Cerebellar cortex (tissue), 1 donor: ENCODE measurements around the gene C1QTNF2.

Source experiments
- DNase-seq: peaks from one replicate; pipeline ENCODE4 v3.0.0-alpha.2; 2015; ENCODE audit warnings: low spot score

Gene C1QTNF2, protein sequence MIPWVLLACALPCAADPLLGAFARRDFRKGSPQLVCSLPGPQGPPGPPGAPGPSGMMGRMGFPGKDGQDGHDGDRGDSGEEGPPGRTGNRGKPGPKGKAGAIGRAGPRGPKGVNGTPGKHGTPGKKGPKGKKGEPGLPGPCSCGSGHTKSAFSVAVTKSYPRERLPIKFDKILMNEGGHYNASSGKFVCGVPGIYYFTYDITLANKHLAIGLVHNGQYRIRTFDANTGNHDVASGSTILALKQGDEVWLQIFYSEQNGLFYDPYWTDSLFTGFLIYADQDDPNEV

GRCh38 chr5:160369990-160370712 is at the start of gene C1QTNF2:
TSS of gene C1QTNF2 (minus strand) at chr5:160370626. CDS start at chr5:160355011, 15,615 bp downstream.
- DNase-seq = peak; percentile 55

DNA sequence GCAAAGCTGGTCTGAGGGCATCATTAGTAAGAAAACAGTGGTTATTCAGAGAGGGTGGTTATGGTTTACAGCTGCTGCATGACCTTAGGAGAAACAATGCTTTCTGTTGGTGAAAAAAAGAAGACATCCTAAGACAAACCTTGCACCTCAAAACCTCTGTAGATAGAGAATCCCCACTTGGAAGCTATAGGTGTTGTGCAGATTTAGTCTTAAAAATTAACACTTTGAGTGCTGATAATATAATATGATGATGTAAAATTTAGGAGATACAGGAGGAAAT is 49.8 kb upstream of the C1QTNF2 start:
- no peak for DNase-seq

- no peak for DNase-seq
Observed at GRCh38 chr5:160419458-160420330, 49.3 kb upstream of the C1QTNF2 start.

GRCh38 chr5:160418561-160419457 is 48.4 kb upstream of the C1QTNF2 start, which contains the start of gene SLU7:
TSS of gene SLU7 (minus strand) at chr5:160419081. CDS start at chr5:160415294, 3,787 bp downstream.
- DNase-seq = peak; percentile 93

- DNase-seq = peak; percentile 95
Observed at GRCh38 chr5:160399402-160400353, 29.3 kb upstream of the C1QTNF2 start, which contains the start of gene FAM200C. TSS of gene FAM200C (minus strand) at chr5:160400054. CDS start at chr5:160395490, 4,564 bp downstream.

DNA sequence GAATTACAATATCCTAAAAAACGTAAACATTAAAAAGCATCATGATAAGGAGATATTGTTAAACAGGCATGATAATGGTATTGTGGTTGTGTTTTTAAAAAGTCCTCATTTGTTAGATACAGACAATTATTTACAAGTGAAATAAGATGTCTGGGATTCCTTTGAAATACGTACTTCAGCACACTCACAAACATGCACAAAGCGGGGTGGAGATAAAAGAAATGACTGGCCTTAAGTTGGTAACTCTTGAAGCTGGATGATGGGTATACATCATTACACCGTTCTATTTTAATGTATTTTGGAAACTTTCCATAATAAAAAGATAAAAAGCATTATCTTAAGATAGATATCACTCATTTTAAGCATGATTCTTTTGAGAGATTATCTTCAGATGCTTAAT is 28.4 kb upstream of the C1QTNF2 start:
- DNase-seq = peak; percentile 9

DNA sequence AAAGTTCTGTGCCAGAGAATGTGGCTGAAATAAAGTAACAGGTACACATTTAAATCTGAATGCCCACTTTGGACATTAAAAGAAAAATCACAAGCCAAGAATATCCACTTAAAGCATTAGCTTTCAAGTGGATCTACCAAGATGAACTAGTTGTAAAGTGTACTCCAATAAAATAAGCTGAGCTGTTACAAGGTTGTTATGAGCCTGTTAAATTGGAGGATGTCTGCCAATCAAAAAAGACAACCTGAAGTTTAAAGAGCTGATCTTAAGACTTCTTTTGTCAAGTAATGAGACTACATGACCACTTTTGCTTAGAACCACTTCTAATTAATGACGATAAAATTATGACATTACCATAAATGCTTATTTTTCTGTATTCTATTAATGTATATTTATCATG is 27.1 kb upstream of the C1QTNF2 start:
- no peak for DNase-seq

DNA sequence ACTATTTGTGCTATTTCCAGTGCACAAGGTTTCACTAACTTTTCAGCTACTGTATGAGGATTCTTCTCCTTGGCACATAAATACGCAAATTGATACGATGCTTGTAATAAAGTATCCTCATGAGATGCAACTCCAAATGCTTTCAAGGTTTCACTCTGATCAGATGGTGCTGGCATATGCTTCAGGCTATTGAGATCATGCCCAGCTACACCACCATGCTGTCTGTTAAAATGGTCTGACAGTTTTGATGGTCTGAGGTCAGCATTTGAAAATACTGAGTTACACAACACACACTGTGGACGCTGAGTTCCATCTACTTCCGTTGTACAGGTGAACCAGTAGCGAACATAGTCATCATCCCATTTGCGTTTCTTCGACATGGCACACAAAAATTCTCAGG is 24.7 kb upstream of the C1QTNF2 start:
- peak; percentile 58 for DNase-seq

DNA sequence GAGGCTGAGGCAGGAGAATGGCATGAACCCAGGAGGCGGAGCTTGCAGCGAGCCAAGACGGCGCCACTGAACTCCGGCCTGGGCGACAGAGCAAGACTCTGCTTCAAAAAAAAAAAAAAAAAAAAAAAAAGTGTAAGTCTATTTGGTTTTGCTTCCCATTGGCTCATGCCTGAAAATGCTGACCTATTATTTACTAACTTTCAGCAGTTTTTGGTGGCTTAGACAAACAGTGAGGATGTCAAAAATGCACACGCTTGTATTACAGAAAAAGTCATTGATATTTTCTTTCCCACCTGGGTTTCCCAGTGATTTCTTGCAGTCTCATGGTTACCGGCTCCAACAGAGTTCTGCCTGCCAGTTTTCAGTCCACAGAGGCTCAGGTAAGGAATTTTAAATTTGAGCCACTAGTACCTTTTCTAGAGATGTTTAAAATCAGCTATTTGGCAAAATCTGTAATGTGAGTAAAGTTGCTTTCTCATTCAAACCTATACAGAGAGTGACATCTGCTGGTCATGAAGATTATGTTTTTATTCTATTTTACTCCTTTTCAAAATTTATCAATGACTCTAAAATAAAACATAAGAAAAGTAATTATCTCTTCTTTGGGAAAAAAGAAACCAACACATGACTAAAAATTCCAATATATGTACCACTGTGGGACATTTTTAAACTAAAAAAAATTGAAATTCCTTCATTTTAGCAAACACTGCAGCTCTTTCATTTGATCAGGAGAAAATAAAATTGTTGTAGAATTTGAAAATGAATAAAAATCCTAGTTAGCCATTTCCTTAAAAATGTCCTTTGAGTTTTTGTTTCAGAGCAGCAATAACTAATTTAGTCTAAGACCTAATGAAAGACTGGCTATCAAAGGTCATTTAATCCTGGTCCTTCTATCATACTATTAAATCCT is 20.6 kb upstream of the C1QTNF2 start:
- peak; percentile 62 for DNase-seq

GRCh38 chr5:160387445-160387844 is 17.0 kb upstream of the C1QTNF2 start:
- no peak for DNase-seq

GRCh38 chr5:160385496-160385895 is 15.1 kb upstream of the C1QTNF2 start:
- DNase-seq = no peak

- DNase-seq = no peak
Observed at GRCh38 chr5:160384681-160385080, 14.3 kb upstream of the C1QTNF2 start.

DNA sequence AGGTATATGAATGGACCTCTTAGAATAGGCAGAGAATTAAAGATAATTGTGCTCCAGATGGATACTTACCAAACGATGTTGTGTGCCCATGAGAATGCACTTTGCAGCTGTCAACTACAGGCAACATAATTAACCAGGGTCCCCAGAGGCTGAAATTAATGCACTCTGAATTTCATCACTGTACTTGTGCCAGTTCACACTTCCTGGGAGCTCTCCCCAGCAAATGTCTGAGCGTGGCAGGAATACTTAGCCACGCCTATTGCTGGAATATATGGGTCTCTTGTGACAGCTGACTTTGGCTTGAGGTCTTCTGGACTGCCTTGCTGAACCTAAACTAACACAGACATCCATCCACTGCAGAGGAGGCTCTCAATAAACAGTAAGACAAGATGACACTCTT is 11.9 kb upstream of the C1QTNF2 start:
- DNase-seq = no peak

DNA sequence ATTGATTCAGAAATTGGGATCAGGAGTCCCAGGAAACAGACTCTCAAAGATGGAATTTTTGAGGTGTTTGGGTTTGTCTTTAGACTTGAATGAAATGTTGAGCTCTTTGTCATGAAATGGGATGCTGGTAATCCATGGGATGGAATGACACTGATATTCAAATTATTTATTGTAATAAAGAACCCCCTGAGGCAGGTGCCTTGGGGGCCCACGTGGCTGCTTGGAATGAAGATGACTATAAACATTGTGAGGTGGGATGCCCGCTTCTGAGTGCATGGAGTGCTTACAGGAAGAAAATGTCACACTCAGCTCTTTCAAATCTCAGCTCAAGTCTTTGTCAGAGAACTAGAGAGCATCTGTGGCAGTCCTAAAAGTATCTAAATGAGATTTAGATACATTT is 9.6 kb upstream of the C1QTNF2 start:
- DNase-seq = no peak

- DNase-seq = no peak
Observed at GRCh38 chr5:160379511-160379910, 9.1 kb upstream of the C1QTNF2 start.

GRCh38 chr5:160378330-160378729 is 7.9 kb upstream of the C1QTNF2 start:
- no peak for DNase-seq

DNA sequence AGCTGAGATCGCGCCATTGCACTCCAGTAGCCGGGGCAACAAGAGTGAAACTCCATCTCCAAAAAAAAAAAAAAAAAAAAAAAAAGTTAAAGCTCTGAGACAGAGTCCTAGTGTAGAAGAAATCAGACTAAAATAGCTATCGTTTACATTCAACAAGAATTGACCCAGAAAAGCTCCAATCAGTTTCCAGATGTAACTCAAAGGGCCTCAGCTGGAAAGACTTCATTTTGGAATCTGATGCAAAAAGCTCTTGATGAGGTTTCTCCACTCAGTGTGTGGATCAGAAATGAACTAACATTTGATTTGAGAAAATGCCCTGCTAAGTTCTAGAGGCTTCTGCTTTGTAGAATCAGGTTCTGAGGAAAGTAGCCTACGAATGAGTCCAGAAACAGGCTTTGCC is 7.2 kb upstream of the C1QTNF2 start:
- no peak for DNase-seq

DNA sequence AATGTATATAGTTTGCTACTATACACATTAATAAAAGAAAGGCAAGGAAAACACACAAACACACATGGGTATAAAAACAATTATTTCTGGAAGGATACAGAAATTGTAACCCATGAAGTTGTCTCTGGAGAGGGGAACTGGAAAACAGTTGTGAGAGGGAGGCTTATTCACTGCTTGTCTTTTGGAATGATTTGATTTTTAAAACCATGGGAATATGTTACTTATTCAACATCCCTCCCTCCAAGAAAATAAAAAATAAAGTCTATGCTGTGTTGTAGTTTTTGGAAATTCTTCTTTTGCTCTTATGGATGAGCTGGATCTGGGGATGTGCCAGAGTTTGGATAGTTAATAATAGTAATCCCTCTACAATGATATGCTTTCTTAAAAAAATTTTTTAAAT is 6.0 kb upstream of the C1QTNF2 start:
- DNase-seq = no peak

DNA sequence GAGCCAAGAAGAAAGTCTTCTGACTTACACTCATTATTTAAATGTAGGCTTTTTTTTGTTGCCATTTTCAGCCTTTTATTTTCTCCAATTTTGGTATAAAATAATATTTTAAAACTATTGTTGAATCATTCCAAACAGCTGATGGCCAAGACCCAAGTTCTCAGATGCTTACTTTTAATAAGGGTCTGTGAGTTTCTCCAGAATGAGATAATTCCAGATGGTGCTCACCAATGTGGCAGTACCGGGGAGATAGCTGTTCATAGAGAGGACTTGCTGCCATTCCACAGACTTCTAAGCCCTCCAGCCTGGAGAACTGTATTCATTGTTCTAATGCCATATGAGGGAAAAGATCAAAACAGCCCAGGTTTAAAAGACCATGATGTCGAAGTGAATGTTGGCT is 5.3 kb upstream of the C1QTNF2 start:
- DNase-seq = no peak
